Activated naive CD4-positive, alpha-beta T cell treated with anti-CD3 and anti-CD28 coated beads, Interleukin-2, amount 10 ng/mL, durations not matched to agents 7 days and 5 days (primary cell): ENCODE measurements around the gene KIF7.

Experiments
- CTCF ChIA-PET: fragments of 350-600 bp; sonication (Branson Sonifier 250); formaldehyde crosslinking; loops from one replicate; lab custom pipeline; 2021; ENCODE audit warnings: antibody characterized with exemption; lab: Charles Lee
- DNase-seq: peaks from one replicate; pipeline ENCODE4 v3.0.0-alpha.2; 2020
- H3K27ac Mint-ChIP-seq: one replicate; pipeline ENCODE4 v1.8.0; 2021; ENCODE audit warnings: mild to moderate bottlenecking, moderate library complexity, mixed read lengths
- H3K27me3 Mint-ChIP-seq: one replicate; pipeline ENCODE4 v1.8.0; 2021; ENCODE audit warnings: mild to moderate bottlenecking, mixed read lengths
- H3K36me3 Mint-ChIP-seq: one replicate; pipeline ENCODE4 v1.8.0; 2021; ENCODE audit warnings: mixed read lengths
- H3K4me1 Mint-ChIP-seq: one replicate; pipeline ENCODE4 v1.8.0; 2021; ENCODE audit warnings: mixed read lengths
- H3K4me3 Mint-ChIP-seq: one replicate; pipeline ENCODE4 v1.8.0; 2021; ENCODE audit warnings: mild to moderate bottlenecking, moderate library complexity, mixed read lengths
- H3K9me3 Mint-ChIP-seq: one replicate; pipeline ENCODE4 v1.8.0; 2021; ENCODE audit warnings: mixed read lengths

Gene KIF7

DNA sequence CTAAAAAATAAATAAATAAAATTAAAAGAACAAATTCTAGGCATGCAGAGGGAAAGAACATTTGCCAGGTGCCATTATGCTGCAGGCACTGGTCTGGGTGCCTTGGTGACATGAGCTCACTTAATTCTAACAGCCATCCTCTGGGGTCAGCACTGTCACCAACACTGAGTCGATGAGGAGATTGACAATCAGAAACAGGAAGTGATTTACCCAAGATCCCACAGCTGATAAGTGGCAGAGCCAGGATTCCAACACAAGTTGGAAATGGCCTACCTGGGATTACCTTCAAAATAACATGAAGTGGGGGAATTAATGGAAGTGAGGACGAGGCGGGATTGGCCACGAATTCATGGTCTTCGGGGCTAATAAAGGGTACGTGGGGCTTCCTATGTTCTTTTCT lies 20.3 kb upstream of the KIF7 start:
- DNase-seq: no peak
- Mint-ChIP-seq H3K27ac (no peak overlapping the region), H3K4me1 (no peaks in the 10 kb centered on the region), H3K27me3 (peaks cover 17% of the 10 kb centered on the region), H3K36me3 (no peaks in the 10 kb centered on the region), H3K9me3 (no peaks in the 10 kb centered on the region), H3K4me3 (no peak overlapping the region)
- CTCF ChIA-PET: interaction anchor here (0.6 to 0.9 kb wide), 2 partner anchors 16 to 57 kb away, joined by 3 to 4 read pairs; no protein-coding TSS in a partner anchor

DNA sequence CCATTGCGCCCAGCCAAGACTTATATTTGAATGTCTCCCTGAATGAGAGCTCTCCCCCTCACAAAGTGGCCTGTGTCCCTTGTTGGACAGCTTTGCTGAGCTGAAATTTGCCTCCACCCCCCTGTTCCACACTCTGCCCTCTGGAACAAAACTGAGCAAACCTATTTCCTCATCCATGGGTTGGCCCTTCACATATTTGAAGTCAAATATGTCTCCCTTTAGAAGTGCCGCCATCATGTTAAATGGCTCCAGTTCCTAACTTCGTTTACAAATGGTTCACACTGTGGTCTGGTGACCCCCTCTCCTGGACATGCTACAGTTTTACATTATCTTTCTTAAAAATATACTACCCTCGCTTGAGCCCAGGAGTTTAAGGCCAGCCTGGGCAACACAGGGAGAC lies 19.3 kb upstream of the KIF7 start:
- Mint-ChIP-seq H3K27me3 (peaks cover 26% of the 10 kb centered on the region), H3K9me3 (no peaks in the 10 kb centered on the region), H3K36me3 (no peaks in the 10 kb centered on the region), H3K4me1 (no peaks in the 10 kb centered on the region), H3K4me3 (no peak overlapping the region), H3K27ac (no peak overlapping the region)
- CTCF ChIA-PET: no interaction called here
- no peak for DNase-seq

GRCh38 chr15:89673165-89673512 lies 17.9 kb upstream of the KIF7 start:
- H3K27me3 Mint-ChIP-seq: peaks cover 23% of the 10 kb centered on the region
- H3K36me3 Mint-ChIP-seq: no peaks in the 10 kb centered on the region
- CTCF ChIA-PET: interaction anchor here (0.8 to 1.3 kb wide), 4 partner anchors 9 to 27 kb away, joined by 3 to 6 read pairs (median 3); no protein-coding TSS in a partner anchor
- DNase-seq: peak; percentile 49
- no peak overlapping the region for H3K27ac Mint-ChIP-seq
- no peaks in the 10 kb centered on the region for H3K4me1 Mint-ChIP-seq
- no peaks in the 10 kb centered on the region for H3K9me3 Mint-ChIP-seq
- H3K4me3 Mint-ChIP-seq: no peak overlapping the region

GRCh38 chr15:89672221-89673164 lies 17.2 kb upstream of the KIF7 start:
- Mint-ChIP-seq H3K27ac (no peak overlapping the region), H3K27me3 (peaks cover 27% of the 10 kb centered on the region), H3K36me3 (no peaks in the 10 kb centered on the region), H3K9me3 (no peaks in the 10 kb centered on the region), H3K4me3 (no peak overlapping the region), H3K4me1 (no peaks in the 10 kb centered on the region)
- CTCF ChIA-PET: interaction anchor here (0.8 to 1.3 kb wide), 4 partner anchors 8 to 26 kb away, joined by 3 to 6 read pairs (median 3); no protein-coding TSS in a partner anchor
- no peak for DNase-seq

- Mint-ChIP-seq H3K4me1 (no peaks in the 10 kb centered on the region), H3K27ac (no peak overlapping the region)
- CTCF ChIA-PET: interaction anchor here (0.9 kb wide), 1 partner anchor 9 kb away, joined by 3 read pairs; no protein-coding TSS in a partner anchor
These were observed 16.4 kb upstream of the KIF7 start for GRCh38 chr15:89671687-89672086.

GRCh38 chr15:89670971-89671560 lies 15.8 kb upstream of the KIF7 start:
- peaks cover 38% of the 10 kb centered on the region for H3K27me3 Mint-ChIP-seq

More at GRCh38 chr15:89671687-89672086, 16.4 kb upstream of the KIF7 start:
- no peak overlapping the region for H3K4me3 Mint-ChIP-seq
- H3K9me3 Mint-ChIP-seq: no peaks in the 10 kb centered on the region
- H3K36me3 Mint-ChIP-seq: no peaks in the 10 kb centered on the region
- DNase-seq: no peak
- H3K27me3 Mint-ChIP-seq: peaks cover 31% of the 10 kb centered on the region

DNA sequence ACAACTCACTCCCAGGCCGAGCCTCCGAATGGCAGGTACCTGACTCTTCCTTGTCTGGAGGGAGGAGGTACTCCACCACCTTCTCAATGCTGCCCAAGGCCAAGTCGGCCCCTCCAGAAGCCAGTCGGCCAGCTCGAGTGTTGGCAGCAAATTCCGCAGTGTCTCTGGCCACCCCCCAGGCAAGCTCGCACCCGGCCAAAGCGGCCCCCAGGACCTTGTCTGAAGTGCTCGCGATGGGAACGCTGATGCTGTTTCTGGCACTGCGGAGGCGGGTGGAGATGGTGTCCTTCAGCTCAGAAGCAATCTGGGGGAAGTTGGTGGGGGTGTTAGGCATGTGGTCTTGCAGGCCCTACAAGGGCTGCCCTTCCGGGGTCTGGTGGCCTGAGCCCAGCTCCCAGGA lies 14.7 kb upstream of the KIF7 start:
- Mint-ChIP-seq H3K9me3 (no peaks in the 10 kb centered on the region), H3K4me1 (peaks cover 2% of the 10 kb centered on the region), H3K27me3 (peaks cover 49% of the 10 kb centered on the region), H3K36me3 (no peaks in the 10 kb centered on the region), H3K4me3 (no peak overlapping the region), H3K27ac (no peak overlapping the region)
- no peak for DNase-seq
- CTCF ChIA-PET: no interaction called here

More at GRCh38 chr15:89670971-89671560, 15.8 kb upstream of the KIF7 start:
- H3K27ac Mint-ChIP-seq: no peak overlapping the region
- CTCF ChIA-PET: interaction anchor here (0.9 kb wide), 1 partner anchor 10 kb away, joined by 3 read pairs; no protein-coding TSS in a partner anchor
- DNase-seq: no peak
- H3K9me3 Mint-ChIP-seq: no peaks in the 10 kb centered on the region
- no peak overlapping the region for H3K4me3 Mint-ChIP-seq
- H3K4me1 Mint-ChIP-seq: no peaks in the 10 kb centered on the region
- no peaks in the 10 kb centered on the region for H3K36me3 Mint-ChIP-seq

DNA sequence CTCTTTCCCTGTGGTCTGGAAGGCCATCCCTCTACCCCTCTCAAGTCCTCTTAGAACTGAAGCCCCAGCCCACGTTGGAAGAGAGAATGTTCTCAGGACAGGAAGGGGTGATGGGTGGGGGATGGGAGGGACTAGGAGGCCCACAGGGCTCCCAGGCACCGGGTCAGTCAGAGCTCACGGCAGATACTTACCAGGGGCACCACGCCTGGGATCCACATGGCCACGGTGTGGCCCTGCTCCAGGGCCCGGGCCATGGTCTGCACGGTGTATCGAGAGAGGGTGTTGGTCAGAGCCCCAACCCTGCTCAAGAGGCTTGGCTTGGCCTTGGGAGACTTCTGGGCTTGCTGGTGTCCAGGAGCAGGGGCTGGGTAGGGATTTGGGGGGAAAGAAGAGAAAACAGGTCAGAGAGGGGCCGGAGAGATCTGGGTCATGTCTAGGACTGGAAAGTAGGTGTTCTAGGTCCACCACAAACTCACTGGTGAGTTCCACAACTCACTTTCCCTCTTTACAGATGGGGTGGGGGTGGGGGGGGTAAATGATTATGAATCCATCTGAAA lies 14.1 kb upstream of the KIF7 start:
- CTCF ChIA-PET: no interaction called here
- peaks cover 54% of the 10 kb centered on the region for H3K27me3 Mint-ChIP-seq
- H3K9me3 Mint-ChIP-seq: no peaks in the 10 kb centered on the region
- no peak for DNase-seq
- no peaks in the 10 kb centered on the region for H3K36me3 Mint-ChIP-seq
- no peak overlapping the region for H3K4me3 Mint-ChIP-seq
- H3K4me1 Mint-ChIP-seq: peaks cover 4% of the 10 kb centered on the region
- H3K27ac Mint-ChIP-seq: no peak overlapping the region

GRCh38 chr15:89668171-89668570 lies 12.9 kb upstream of the KIF7 start:
- H3K4me3 Mint-ChIP-seq: no peak overlapping the region
- H3K36me3 Mint-ChIP-seq: no peaks in the 10 kb centered on the region
- H3K9me3 Mint-ChIP-seq: no peaks in the 10 kb centered on the region
- no peak overlapping the region for H3K27ac Mint-ChIP-seq
- peaks cover 4% of the 10 kb centered on the region for H3K4me1 Mint-ChIP-seq
- CTCF ChIA-PET: no interaction called here
- no peak for DNase-seq
- peaks cover 59% of the 10 kb centered on the region for H3K27me3 Mint-ChIP-seq

DNA sequence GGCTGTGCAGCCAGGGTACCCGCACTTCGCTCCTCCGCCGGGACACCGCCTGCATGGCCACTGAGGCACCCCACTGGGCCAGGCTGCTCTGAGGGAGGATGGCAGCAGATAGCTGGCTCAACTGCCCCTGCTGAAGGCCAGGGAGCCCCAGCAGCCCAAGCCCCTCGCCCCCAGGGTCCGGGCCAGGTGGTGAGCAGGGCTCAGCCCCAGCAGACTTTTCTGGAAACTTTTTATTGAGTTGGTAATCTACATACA lies 12.4 kb upstream of the KIF7 start:
- no peak for DNase-seq
- CTCF ChIA-PET: no interaction called here
- Mint-ChIP-seq H3K9me3 (no peaks in the 10 kb centered on the region), H3K27ac (no peak overlapping the region), H3K4me3 (no peak overlapping the region), H3K36me3 (no peaks in the 10 kb centered on the region), H3K27me3 (peaks cover 64% of the 10 kb centered on the region), H3K4me1 (peaks cover 4% of the 10 kb centered on the region)

DNA sequence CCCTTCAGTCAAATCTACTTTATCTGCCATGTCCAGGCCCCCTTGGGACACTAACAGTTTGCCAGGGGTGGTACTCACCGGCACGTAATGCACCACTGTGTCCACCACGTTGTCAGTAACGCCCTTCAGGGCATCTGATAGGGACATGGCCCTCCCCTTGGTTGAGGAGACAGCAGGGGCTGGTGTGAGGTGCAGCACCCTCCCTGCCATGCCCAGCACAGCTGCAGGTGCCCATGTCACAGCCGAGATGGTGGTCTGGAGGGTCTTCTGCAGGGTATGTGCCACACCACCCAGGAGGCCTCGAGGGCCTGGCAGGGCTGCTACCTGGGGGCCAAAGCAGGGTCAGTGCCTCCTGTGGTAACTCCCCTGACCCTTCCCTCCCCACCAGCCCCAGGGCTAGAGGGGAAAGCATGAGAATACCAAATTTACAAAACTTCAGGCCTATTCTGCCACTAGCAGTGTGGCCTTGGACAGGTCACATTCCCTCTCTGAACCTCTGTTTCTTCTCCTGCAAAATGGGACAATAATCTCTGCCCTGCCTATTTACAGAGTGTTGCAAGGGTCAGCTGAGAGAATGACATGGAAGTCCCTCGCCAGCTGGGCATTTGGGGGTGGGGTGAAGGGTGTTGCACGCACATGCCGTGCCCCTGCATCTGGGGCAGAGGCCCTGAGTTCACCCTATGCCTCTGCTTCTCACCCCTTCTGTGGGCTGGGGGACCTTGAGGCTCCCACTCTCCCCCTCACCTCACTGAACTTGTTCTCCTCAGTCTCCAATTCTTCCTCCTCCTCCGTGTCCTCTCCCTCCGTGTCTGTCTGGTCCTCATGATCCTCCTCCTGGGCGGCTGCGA lies 11.8 kb upstream of the KIF7 start:
- DNase-seq: no peak
- Mint-ChIP-seq H3K27ac (no peak overlapping the region), H3K4me3 (no peak overlapping the region), H3K27me3 (peaks cover 64% of the 10 kb centered on the region), H3K4me1 (peaks cover 4% of the 10 kb centered on the region), H3K36me3 (no peaks in the 10 kb centered on the region), H3K9me3 (no peaks in the 10 kb centered on the region)
- CTCF ChIA-PET: no interaction called here

- CTCF ChIA-PET: interaction anchor here (1.1 kb wide), 1 partner anchor 310 kb away, joined by 3 read pairs; no protein-coding TSS in a partner anchor
- Mint-ChIP-seq H3K27ac (no peak overlapping the region), H3K36me3 (no peaks in the 10 kb centered on the region), H3K27me3 (peaks cover 62% of the 10 kb centered on the region), H3K4me1 (peaks cover 4% of the 10 kb centered on the region), H3K9me3 (no peaks in the 10 kb centered on the region), H3K4me3 (no peak overlapping the region)
- no peak for DNase-seq
These were observed 11.1 kb upstream of the KIF7 start for GRCh38 chr15:89666184-89666857.

GRCh38 chr15:89665449-89666181 lies 10.3 kb upstream of the KIF7 start:
- DNase-seq: peak; percentile 41
- Mint-ChIP-seq H3K4me3 (no peak overlapping the region), H3K27ac (no peak overlapping the region), H3K36me3 (no peaks in the 10 kb centered on the region), H3K4me1 (peaks cover 4% of the 10 kb centered on the region), H3K27me3 (peaks cover 66% of the 10 kb centered on the region), H3K9me3 (no peaks in the 10 kb centered on the region)
- CTCF ChIA-PET: interaction anchor here (0.6 to 1.1 kb wide), 3 partner anchors 53 to 309 kb away, joined by 3 read pairs; no protein-coding TSS in a partner anchor
